AG04450 (cell line): ENCODE data around the gene OR52B2. TPM values are rescaled to one million over a fixed set of nuclear protein-coding genes. Genes with fewer than 3 reads are reported as not detected.

Source experiments
- CTCF ChIA-PET: fragments of 300-600, 350-600 bp; formaldehyde crosslinking; extraction: SDS; loops from one replicate; lab custom pipeline; 2022; ENCODE audit warnings: antibody characterized with exemption, inconsistent platforms; lab: Charles Lee
- POLR2A ChIA-PET: fragments of 350-600 bp; formaldehyde crosslinking; extraction: SDS; loops from one replicate; lab custom pipeline; 2021; ENCODE audit warnings: antibody characterized with exemption, inconsistent platforms; lab: Yijun Ruan, JAX
- DNase-seq: peaks from one replicate; pipeline ENCODE4 v3.0.0-alpha.2; 2011; ENCODE audit warnings: low read depth, low spot score
- H3K27ac ChIP-seq: one replicate; pipeline ENCODE4 v1.5.1; 2012; ENCODE audit warnings: low read depth, low read length, control low read depth
- H3K27me3 ChIP-seq: one replicate; pipeline ENCODE4 v1.6.0; 2012; ENCODE audit warnings: low read length; ENCODE audit not compliant: control insufficient read depth, insufficient read depth
- H3K4me3 ChIP-seq: 2 replicates; pipeline ENCODE4 v1.5.1; 2011; ENCODE audit warnings: mild to moderate bottlenecking, low read depth, low read length, control low read depth
- H3K9me3 ChIP-seq: 2 replicates; pipeline ENCODE4 v1.5.1; 2012; ENCODE audit warnings: low read length; ENCODE audit not compliant: control insufficient read depth, insufficient read depth
- CTCF ChIP-seq: IDR thresholded peaks from 2 replicates; pipeline ENCODE4 v1.5.1; 2011; ENCODE audit warnings: low read depth, low read length, control low read depth, inconsistent platforms
- polyA plus RNA-seq: library from polyadenylated mRNA; depleted of rRNA; stranded (reverse); fragments of >200 nt; gene quantifications from 2 replicates; pipeline ENCODE4 v1.2.3, GENCODE V29; 2011

Gene OR52B2
- polyA plus RNA-seq, 1 experiment, result not detected

GRCh38 chr11:6203327-6203726 lies 33.2 kb upstream of the OR52B2 start:
- Histone ChIP-seq H3K27me3 (no peaks in the 10 kb centered on the region), H3K4me3 (no peak overlapping the region), H3K9me3 (no peaks in the 10 kb centered on the region), H3K27ac (no peak overlapping the region)
- no peak for TF ChIP-seq CTCF
- DNase-seq, result no peak
- ChIA-PET POLR2A (no interaction called here), CTCF (interaction anchor here (0.7 to 1.4 kb wide), 2 partner anchors 150 to 536 kb away, joined by 3 to 6 read pairs; no protein-coding TSS in a partner anchor)

DNA sequence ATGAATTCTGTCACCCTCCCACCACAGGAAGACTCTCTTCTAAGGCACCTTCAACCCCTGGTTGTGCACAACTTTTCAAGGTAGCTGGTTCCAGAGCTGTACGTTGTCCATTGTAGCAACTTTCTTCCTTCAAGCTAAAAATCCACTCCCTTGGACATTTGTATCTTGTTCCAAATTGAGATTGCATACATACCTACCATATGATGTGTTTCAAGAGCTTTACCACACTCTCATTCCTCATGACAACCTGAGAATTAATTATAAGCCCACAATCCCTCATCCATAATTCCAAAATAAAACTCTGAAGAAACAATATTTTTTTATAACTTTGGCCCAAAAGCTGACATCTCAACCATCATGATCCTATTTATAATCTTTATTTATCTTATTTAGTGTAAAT lies 31.9 kb upstream of the OR52B2 start:
- CTCF ChIA-PET, result interaction anchor here (1.6 kb wide), 1 partner anchor 161 kb away, joined by 5 read pairs; no protein-coding TSS in a partner anchor
- no peaks in the 10 kb centered on the region for H3K9me3 ChIP-seq
- no peak for DNase-seq
- POLR2A ChIA-PET, result no interaction called here
- no peak for TF ChIP-seq CTCF
- no peak overlapping the region for H3K4me3 ChIP-seq
- H3K27me3 ChIP-seq, result no peaks in the 10 kb centered on the region
- H3K27ac ChIP-seq, result no peak overlapping the region

DNA sequence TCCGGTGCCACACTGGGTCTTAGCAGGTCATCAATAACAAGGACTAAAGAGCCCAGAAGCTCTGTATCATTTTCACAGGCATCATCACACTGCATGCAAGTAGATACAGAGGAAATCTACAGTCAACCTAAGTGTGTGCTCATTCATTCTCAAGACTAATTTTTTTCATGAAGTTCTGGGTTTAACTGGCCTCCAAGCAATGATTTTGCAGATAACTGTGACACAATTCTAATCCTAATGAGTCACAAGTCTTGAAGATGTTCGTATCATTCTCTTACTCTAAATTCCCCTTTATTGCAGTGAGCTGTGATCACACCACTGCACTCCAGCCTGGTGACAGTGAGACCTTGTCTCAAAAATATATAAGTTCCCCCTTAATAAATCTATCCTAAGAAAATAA lies 31.4 kb upstream of the OR52B2 start:
- H3K27ac ChIP-seq, result no peak overlapping the region
- CTCF ChIA-PET, result interaction anchor here (1.6 kb wide), 1 partner anchor 162 kb away, joined by 5 read pairs; no protein-coding TSS in a partner anchor

GRCh38 chr11:6200975-6201374 lies 30.8 kb upstream of the OR52B2 start:
- POLR2A ChIA-PET, result no interaction called here

More for the DNA sequence above, 31.4 kb upstream of the OR52B2 start:
- no peak for DNase-seq
- no peak for TF ChIP-seq CTCF
- Histone ChIP-seq H3K4me3 (no peak overlapping the region), H3K27me3 (no peaks in the 10 kb centered on the region), H3K9me3 (no peaks in the 10 kb centered on the region)
- POLR2A ChIA-PET, result no interaction called here

More at GRCh38 chr11:6200975-6201374, 30.8 kb upstream of the OR52B2 start:
- Histone ChIP-seq H3K27me3 (peaks cover 2% of the 10 kb centered on the region), H3K27ac (no peak overlapping the region), H3K4me3 (no peak overlapping the region), H3K9me3 (no peaks in the 10 kb centered on the region)
- TF ChIP-seq CTCF, result no peak
- no peak for DNase-seq
- CTCF ChIA-PET, result interaction anchor here (1.6 kb wide), 1 partner anchor 162 kb away, joined by 5 read pairs; no protein-coding TSS in a partner anchor
